Skeletal muscle satellite cell (primary cell): Measurements from ENCODE around the gene ERGIC1.

Experiments
- H3K27me3 ChIP-seq: 2 replicates; pipeline ENCODE4 v1.7.0; 2013; ENCODE audit warnings: low read length; ENCODE audit not compliant: control insufficient read depth, insufficient read depth
- H3K36me3 ChIP-seq: 2 replicates; pipeline ENCODE4 v1.7.0; 2013; ENCODE audit warnings: mild to moderate bottlenecking, control low read depth, low read length; ENCODE audit not compliant: insufficient read depth
- H3K4me1 ChIP-seq: 2 replicates; pipeline ENCODE4 v1.7.0; 2013; ENCODE audit warnings: low read length; ENCODE audit not compliant: control insufficient read depth, insufficient read depth
- H3K4me2 ChIP-seq: 2 replicates; pipeline ENCODE4 v1.7.0; 2013; ENCODE audit warnings: mild to moderate bottlenecking, low read length
- H3K4me3 ChIP-seq: 2 replicates; pipeline ENCODE4 v1.7.0; 2013; ENCODE audit warnings: low read length
- H3K9ac ChIP-seq: 2 replicates; pipeline ENCODE4 v1.7.0; 2013; ENCODE audit warnings: mild to moderate bottlenecking, low read depth, low read length, moderate library complexity
- H3K9me3 ChIP-seq: replicated peaks from 2 replicates; pipeline ENCODE4 v1.7.0; 2013; ENCODE audit warnings: mild to moderate bottlenecking, control low read depth, low read length

The ERGIC1 gene

GRCh38 chr5:172878585-172878932, 44.5 kb downstream of the ERGIC1 start:
- Histone ChIP-seq H3K4me1 (peaks cover 46% of the 10 kb centered on the region), H3K9ac (peak overlapping the region; percentile 51), H3K36me3 (peaks cover 24% of the 10 kb centered on the region), H3K9me3 (no peaks in the 10 kb centered on the region), H3K4me3 (peak overlapping the region; percentile 52), H3K4me2 (peak overlapping the region; percentile 73), H3K27me3 (no peaks in the 10 kb centered on the region)

- H3K4me3 ChIP-seq, result peak overlapping the region; percentile 52
- peak overlapping the region; percentile 51 for H3K9ac ChIP-seq
Measured at GRCh38 chr5:172878933-172879752, 45.1 kb downstream of the ERGIC1 start.

GRCh38 chr5:172881691-172882370, 47.8 kb downstream of the ERGIC1 start:
- Histone ChIP-seq H3K9ac (peak overlapping the region; percentile 15), H3K4me1 (peaks cover 37% of the 10 kb centered on the region), H3K27me3 (no peaks in the 10 kb centered on the region), H3K36me3 (peaks cover 34% of the 10 kb centered on the region), H3K4me2 (no peak overlapping the region), H3K9me3 (no peaks in the 10 kb centered on the region), H3K4me3 (no peak overlapping the region)

More at GRCh38 chr5:172878933-172879752, 45.1 kb downstream of the ERGIC1 start:
- Histone ChIP-seq H3K9me3 (no peaks in the 10 kb centered on the region), H3K4me1 (peaks cover 43% of the 10 kb centered on the region), H3K4me2 (peak overlapping the region; percentile 73), H3K27me3 (no peaks in the 10 kb centered on the region), H3K36me3 (peaks cover 28% of the 10 kb centered on the region)

GRCh38 chr5:172883066-172883465, 49.0 kb downstream of the ERGIC1 start:
- no peaks in the 10 kb centered on the region for H3K9me3 ChIP-seq
- H3K4me2 ChIP-seq, result no peak overlapping the region
- H3K4me3 ChIP-seq, result no peak overlapping the region
- H3K36me3 ChIP-seq, result peaks cover 40% of the 10 kb centered on the region
- H3K4me1 ChIP-seq, result peaks cover 44% of the 10 kb centered on the region
- H3K27me3 ChIP-seq, result no peaks in the 10 kb centered on the region
- H3K9ac ChIP-seq, result no peak overlapping the region

GRCh38 chr5:172885597-172886340, 51.7 kb downstream of the ERGIC1 start:
- Histone ChIP-seq H3K4me1 (peaks cover 31% of the 10 kb centered on the region), H3K9ac (no peak overlapping the region), H3K27me3 (no peaks in the 10 kb centered on the region), H3K4me3 (no peak overlapping the region), H3K36me3 (peaks cover 59% of the 10 kb centered on the region), H3K4me2 (no peak overlapping the region), H3K9me3 (no peaks in the 10 kb centered on the region)

- peaks cover 28% of the 10 kb centered on the region for H3K4me1 ChIP-seq
- H3K27me3 ChIP-seq, result no peaks in the 10 kb centered on the region
- no peak overlapping the region for H3K4me3 ChIP-seq
- peaks cover 62% of the 10 kb centered on the region for H3K36me3 ChIP-seq
- no peak overlapping the region for H3K4me2 ChIP-seq
- H3K9ac ChIP-seq, result peak overlapping the region; percentile 24
- no peaks in the 10 kb centered on the region for H3K9me3 ChIP-seq
Measured at GRCh38 chr5:172886476-172886875, 52.4 kb downstream of the ERGIC1 start.

GRCh38 chr5:172886974-172887501, 53.0 kb downstream of the ERGIC1 start:
- H3K9me3 ChIP-seq, result no peaks in the 10 kb centered on the region
- H3K4me2 ChIP-seq, result no peak overlapping the region
- peaks cover 58% of the 10 kb centered on the region for H3K36me3 ChIP-seq
- H3K4me1 ChIP-seq, result peaks cover 27% of the 10 kb centered on the region
- H3K9ac ChIP-seq, result peak overlapping the region; percentile 69
- no peaks in the 10 kb centered on the region for H3K27me3 ChIP-seq
- no peak overlapping the region for H3K4me3 ChIP-seq

GRCh38 chr5:172887692-172888091, 53.6 kb downstream of the ERGIC1 start:
- Histone ChIP-seq H3K4me2 (no peak overlapping the region), H3K4me1 (peaks cover 29% of the 10 kb centered on the region), H3K27me3 (no peaks in the 10 kb centered on the region), H3K36me3 (peaks cover 61% of the 10 kb centered on the region), H3K4me3 (no peak overlapping the region), H3K9me3 (no peaks in the 10 kb centered on the region), H3K9ac (peak overlapping the region; percentile 69)

GRCh38 chr5:172890659-172891058, 56.6 kb downstream of the ERGIC1 start:
- H3K4me1 ChIP-seq, result peaks cover 35% of the 10 kb centered on the region

GRCh38 chr5:172891716-172892421, 57.8 kb downstream of the ERGIC1 start:
- Histone ChIP-seq H3K9me3 (no peaks in the 10 kb centered on the region), H3K9ac (no peak overlapping the region), H3K36me3 (peaks cover 60% of the 10 kb centered on the region), H3K27me3 (no peaks in the 10 kb centered on the region), H3K4me2 (no peak overlapping the region), H3K4me1 (peaks cover 37% of the 10 kb centered on the region), H3K4me3 (no peak overlapping the region)

More at GRCh38 chr5:172890659-172891058, 56.6 kb downstream of the ERGIC1 start:
- H3K4me3 ChIP-seq, result no peak overlapping the region
- H3K9me3 ChIP-seq, result no peaks in the 10 kb centered on the region
- H3K4me2 ChIP-seq, result no peak overlapping the region
- H3K36me3 ChIP-seq, result peaks cover 59% of the 10 kb centered on the region
- no peak overlapping the region for H3K9ac ChIP-seq
- H3K27me3 ChIP-seq, result no peaks in the 10 kb centered on the region

- H3K9me3 ChIP-seq, result no peaks in the 10 kb centered on the region
- H3K4me2 ChIP-seq, result no peak overlapping the region
- H3K4me3 ChIP-seq, result no peak overlapping the region
- no peak overlapping the region for H3K9ac ChIP-seq
- peaks cover 53% of the 10 kb centered on the region for H3K36me3 ChIP-seq
- peaks cover 39% of the 10 kb centered on the region for H3K4me1 ChIP-seq
- H3K27me3 ChIP-seq, result no peaks in the 10 kb centered on the region
Measured at GRCh38 chr5:172892713-172893112, 58.7 kb downstream of the ERGIC1 start.
